Fibroblast of pulmonary artery (primary cell): ENCODE measurements around the gene PRICKLE1.

ENCODE experiments used
- DNase-seq: peaks from one replicate; pipeline ENCODE4 v3.0.0-alpha.2; 2010; ENCODE audit warnings: low read depth
- H3K4me3 ChIP-seq: replicated peaks from 2 replicates; pipeline ENCODE4 v1.5.1; 2011; ENCODE audit warnings: low read depth, mild to moderate bottlenecking, control low read depth, low read length, moderate library complexity
- TF ChIP-seq, protein P1 (sequence below): IDR thresholded peaks from 2 replicates; pipeline ENCODE4 v1.5.1; 2011; ENCODE audit warnings: mild to moderate bottlenecking, control low read depth, low read length, inconsistent platforms; ENCODE audit errors: missing control alignments

The PRICKLE1 gene

DNA sequence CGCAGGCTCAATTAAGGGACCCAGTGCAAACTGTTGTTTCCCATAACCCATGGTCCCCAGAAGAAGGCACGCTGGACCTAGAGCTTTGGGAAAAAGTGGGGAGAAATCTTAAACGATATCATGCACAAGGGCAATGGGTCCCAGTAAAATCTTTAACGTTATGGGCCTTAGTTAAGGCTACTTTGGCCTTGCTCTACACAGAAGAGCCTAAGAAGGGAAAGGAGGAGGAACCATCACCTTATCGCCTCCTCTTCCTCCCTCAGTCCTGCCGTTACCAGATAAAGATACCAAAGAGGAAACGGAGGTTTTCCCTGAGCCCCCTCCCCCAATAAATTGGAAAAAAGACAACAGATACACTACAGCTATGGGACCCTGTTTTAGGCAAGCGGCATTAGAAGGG is 146.7 kb downstream of the PRICKLE1 start:
- H3K4me3 ChIP-seq: no peak overlapping the region
- TF ChIP-seq, protein P1, sequence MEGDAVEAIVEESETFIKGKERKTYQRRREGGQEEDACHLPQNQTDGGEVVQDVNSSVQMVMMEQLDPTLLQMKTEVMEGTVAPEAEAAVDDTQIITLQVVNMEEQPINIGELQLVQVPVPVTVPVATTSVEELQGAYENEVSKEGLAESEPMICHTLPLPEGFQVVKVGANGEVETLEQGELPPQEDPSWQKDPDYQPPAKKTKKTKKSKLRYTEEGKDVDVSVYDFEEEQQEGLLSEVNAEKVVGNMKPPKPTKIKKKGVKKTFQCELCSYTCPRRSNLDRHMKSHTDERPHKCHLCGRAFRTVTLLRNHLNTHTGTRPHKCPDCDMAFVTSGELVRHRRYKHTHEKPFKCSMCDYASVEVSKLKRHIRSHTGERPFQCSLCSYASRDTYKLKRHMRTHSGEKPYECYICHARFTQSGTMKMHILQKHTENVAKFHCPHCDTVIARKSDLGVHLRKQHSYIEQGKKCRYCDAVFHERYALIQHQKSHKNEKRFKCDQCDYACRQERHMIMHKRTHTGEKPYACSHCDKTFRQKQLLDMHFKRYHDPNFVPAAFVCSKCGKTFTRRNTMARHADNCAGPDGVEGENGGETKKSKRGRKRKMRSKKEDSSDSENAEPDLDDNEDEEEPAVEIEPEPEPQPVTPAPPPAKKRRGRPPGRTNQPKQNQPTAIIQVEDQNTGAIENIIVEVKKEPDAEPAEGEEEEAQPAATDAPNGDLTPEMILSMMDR: no peak
- no peak for DNase-seq

DNA sequence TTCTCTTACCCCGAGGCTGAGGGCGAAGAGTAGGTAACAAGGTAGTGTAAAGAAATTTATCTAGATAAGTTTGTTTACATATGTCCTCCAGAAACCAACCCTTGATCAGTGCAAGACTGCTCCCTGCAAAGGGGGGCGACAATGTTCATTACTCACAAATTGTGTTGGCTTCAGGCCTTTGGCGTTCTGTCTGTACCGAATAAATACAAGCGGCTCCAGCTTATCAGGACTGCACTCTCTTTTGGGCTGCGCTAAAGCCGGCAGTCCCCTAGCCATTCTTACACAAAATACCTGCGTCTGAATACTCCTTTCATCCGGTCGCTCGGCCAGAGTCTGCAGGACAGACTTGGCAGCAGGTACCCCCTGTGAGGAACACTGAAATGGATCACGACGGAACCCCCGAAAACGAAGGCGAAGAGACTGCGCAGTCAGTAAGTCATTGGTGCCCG is 147.2 kb downstream of the PRICKLE1 start:
- DNase-seq: no peak
- TF ChIP-seq, protein P1: no peak
- no peak overlapping the region for H3K4me3 ChIP-seq

DNA sequence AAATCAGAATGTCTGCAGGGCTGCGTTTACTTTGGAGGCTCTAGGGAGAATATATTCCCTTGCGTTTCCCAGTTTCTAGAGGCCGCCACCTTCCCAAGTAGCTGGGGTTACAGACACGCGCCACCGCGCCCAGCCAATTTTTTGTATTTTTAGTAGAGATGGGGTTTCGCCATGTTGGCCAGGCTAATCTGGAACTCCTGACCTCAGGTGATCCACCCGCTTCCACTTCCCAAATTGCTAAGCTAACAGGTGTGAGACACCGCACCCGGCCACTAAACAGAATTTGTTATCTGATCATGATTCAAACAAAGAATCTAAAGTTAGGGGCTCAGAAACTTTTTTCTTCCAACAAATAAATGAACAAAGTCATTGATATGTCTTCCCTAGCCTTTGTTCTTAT is 148.9 kb downstream of the PRICKLE1 start:
- TF ChIP-seq, protein P1: no peak
- H3K4me3 ChIP-seq: no peak overlapping the region
- no peak for DNase-seq

DNA sequence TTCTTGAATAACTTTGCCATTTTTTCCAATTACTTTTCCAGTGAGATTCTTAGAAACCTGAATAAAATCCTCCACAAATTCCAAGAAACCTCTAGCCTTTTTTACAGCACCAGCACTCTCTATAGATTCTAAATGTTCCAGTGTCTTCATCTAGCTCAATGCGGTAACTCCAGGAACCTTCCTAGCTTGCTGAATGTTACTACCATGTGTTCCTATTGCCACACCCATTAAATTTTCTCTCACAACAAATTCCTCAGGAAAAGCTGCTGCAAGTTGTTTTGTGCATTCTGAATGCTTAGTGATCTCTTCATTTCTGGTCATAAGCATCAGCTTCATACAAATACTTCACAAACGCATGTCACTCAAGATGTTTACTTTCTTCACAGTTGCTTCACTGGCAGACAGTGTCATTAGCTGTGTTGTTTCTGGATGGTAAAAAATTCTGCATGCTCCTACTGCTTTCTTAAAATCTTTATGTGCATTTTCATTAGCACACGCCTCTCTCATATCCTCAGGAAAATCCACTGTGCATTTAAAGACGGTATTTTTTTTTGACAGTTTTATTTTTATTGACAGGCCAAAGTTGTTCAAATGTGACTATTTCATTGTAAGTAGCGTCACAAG is 156.9 kb downstream of the PRICKLE1 start:
- no peak overlapping the region for H3K4me3 ChIP-seq
- DNase-seq: no peak
- TF ChIP-seq, protein P1: no peak

DNA sequence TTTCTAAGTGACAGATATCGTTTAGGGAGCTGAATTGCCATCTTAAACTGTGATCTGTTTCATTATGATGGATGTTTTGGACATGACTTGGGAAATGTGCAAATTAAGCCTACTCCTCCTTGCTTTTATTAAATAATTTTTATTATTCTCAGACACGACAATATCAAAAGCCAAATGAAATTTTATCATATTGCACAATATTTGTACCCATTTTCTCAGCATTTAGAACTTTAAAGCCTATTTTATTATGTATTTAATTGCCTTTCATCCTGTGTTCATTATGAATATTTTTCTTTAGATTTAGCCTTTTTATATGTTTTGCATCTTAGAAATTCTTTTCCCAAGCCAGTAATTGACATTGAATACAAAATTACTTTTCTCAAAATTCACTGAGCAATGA is 160.7 kb downstream of the PRICKLE1 start:
- no peak overlapping the region for H3K4me3 ChIP-seq
- TF ChIP-seq, protein P1: no peak
- no peak for DNase-seq

DNA sequence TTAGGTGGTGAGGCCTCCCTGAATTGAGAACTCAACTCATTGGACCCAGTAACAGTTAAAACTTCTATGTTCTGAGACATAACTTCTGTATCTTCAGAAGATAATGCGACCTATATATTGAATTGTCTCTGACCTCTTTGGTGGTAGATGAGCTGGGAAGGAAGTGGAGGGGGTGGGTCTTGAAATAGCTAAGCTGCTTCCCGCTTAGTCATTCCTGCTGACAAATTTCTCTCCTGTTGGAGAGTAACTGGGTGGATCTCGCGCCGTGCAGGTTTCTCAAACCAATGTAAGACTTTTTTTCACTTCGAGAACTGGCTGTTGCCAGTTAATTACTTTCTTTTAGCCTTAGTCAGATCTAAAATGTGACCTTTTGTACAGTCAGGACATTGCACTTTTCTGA is 162.8 kb downstream of the PRICKLE1 start:
- peak; percentile 77 for DNase-seq
- TF ChIP-seq, protein P1: no peak
- no peak overlapping the region for H3K4me3 ChIP-seq

DNA sequence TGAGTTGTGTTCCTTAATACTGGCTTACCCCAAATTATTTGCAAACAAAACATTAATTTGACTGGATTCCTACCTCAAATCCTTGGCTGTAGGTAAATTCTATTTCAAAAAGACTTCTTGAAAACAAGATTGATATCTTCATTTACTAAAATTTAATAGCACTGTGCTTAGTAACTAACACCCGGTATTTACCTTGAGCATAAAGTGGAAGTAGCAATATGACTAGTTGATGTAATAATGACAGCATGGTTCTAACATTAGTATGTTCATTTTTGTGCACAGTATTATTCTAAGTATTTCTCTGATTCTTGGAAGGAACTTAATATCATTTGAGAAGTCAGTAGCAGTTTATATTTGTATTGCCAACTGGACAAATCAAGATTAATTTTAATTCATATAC is 166.8 kb downstream of the PRICKLE1 start:
- TF ChIP-seq, protein P1: no peak
- H3K4me3 ChIP-seq: no peak overlapping the region
- DNase-seq: no peak
